Measurements from ENCODE around the gene RNPS1. TPM values are rescaled to one million over a fixed set of nuclear protein-coding genes. Genes with fewer than 3 reads are reported as not detected.

The RNPS1 gene
- total RNA-seq, 2 donors from 2014 or later = 94.5 to 157 TPM

DNA sequence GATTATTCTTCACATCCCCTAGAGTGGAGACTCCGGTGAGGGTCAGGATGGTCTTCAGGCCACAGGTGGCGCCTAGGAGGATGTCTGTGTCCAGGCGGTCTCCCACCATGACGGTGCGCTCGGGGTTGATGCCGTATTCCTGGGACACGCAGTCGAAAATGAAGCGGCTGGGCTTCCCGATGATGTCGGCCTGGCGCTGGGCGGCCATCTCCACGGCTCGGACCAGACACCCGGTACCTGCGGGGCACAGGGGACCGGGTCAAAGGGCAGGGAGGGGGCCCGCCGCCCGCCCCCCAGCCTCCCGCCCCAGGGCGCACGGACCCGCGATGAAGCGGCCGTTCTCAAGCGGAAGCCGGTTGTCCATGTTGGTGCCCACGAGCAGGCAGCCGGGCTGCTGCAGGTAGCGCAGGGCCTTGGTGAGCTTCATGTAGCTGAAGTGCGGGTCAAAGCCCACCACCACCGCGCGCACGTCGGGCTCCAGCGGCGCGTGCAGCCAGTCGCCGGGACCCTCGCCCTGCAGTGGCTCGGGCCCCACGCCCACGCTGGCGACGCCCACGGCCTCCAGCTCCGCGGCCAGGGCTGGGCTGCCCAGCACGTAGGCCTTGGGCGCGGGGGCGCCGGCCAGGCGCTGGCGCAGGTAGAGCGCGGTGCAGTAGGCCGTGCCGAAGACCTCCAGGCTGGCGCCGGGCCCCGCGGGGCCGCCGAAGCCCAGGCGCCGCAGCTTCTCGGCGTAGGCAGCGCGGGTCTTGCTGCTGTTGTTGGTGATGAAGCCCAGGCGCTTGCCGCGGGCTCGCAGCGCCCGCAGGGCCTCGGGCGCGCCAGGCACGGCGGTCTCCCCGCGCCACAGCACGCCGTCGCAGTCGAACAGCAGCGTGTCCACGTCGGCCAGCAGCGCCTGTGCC lies 53.9 kb downstream of the RNPS1 start:
- peak overlapping the region; percentile 83 for H3K4me3 ChIP-seq
- H3K27me3 ChIP-seq (replicated peaks; ENCODE audit: insufficient read depth) = no peaks in the 10 kb centered on the region
- H3K9me3 ChIP-seq = no peaks in the 10 kb centered on the region
- peaks cover under 1% of the 10 kb centered on the region for H3K36me3 ChIP-seq
- no peak for ATAC-seq (ENCODE audit: insufficient number of reproducible peaks, low FRiP score, low read depth)
- H3K27ac ChIP-seq = peak overlapping the region; percentile 63 to 76
- TF ChIP-seq, protein P1, sequence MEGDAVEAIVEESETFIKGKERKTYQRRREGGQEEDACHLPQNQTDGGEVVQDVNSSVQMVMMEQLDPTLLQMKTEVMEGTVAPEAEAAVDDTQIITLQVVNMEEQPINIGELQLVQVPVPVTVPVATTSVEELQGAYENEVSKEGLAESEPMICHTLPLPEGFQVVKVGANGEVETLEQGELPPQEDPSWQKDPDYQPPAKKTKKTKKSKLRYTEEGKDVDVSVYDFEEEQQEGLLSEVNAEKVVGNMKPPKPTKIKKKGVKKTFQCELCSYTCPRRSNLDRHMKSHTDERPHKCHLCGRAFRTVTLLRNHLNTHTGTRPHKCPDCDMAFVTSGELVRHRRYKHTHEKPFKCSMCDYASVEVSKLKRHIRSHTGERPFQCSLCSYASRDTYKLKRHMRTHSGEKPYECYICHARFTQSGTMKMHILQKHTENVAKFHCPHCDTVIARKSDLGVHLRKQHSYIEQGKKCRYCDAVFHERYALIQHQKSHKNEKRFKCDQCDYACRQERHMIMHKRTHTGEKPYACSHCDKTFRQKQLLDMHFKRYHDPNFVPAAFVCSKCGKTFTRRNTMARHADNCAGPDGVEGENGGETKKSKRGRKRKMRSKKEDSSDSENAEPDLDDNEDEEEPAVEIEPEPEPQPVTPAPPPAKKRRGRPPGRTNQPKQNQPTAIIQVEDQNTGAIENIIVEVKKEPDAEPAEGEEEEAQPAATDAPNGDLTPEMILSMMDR (IDR thresholded peaks at IDR 0.05) = no peak
- peaks cover 17 to 21% of the 10 kb centered on the region in 2 donors for H3K4me1 ChIP-seq (ENCODE audit: control insufficient read depth in 1 of 2, low read depth in 2 of 2)
- DNase-seq (ENCODE audit: low spot score) = no peak

DNA sequence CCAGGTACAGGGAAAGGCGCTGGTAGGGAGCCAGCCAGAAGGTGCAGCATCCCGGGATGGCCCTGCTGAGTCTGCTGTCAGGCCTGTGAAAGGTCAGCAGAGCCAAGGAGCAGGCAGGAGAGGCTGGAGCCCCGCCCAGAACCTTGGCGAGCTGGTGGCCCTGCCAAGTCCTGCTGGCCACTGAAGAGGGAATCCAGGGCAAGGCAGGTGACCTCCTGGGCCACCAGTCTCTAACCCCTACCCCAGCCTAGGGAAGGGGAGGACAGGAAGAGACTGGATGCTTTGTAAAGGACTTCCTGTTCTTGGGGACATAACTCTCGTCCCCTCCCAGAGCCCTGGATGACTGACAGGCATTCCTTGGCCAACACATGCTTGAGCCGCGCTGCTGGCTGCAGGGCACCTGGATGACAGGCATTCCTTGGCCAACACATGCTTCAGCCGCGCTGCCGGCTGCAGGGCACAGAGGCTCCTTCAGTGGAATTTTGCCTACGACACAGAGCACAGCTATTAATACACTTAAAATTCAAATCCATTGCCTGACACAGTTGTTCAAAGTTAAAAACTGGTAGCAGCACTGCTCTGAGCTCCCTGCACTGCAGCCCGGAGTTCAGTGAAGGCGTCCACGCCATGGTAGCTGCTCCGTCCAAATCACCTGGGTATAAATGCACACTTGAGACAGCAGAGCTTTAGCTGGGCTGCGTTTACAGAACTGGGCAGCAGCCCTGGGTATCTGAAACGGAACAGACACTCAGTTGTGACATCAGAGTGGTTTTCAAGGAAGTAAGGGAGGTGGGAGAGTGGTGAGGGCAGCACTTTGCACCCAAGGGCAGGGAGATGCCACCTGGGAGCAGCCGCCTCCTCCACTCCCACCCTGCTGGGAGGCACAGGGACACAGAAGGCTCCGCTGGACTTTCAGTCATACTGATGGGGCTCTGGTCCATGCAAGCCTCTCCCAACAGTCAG lies 55.3 kb downstream of the RNPS1 start:
- H3K4me3 ChIP-seq = peak overlapping the region; percentile 83
- TF ChIP-seq, protein P1 (IDR thresholded peaks at IDR 0.05) = no peak
- DNase-seq (ENCODE audit: low spot score) = no peak
- no peaks in the 10 kb centered on the region for H3K27me3 ChIP-seq (replicated peaks; ENCODE audit: insufficient read depth)
- H3K27ac ChIP-seq = peak overlapping the region in 1 of 2 donors; percentile 13
- ATAC-seq (ENCODE audit: insufficient number of reproducible peaks, low FRiP score, low read depth) = no peak
- peaks cover 17 to 21% of the 10 kb centered on the region in 2 donors for H3K4me1 ChIP-seq (ENCODE audit: control insufficient read depth in 1 of 2, low read depth in 2 of 2)
- H3K9me3 ChIP-seq = no peaks in the 10 kb centered on the region
- H3K36me3 ChIP-seq = peaks cover 14% of the 10 kb centered on the region

DNA sequence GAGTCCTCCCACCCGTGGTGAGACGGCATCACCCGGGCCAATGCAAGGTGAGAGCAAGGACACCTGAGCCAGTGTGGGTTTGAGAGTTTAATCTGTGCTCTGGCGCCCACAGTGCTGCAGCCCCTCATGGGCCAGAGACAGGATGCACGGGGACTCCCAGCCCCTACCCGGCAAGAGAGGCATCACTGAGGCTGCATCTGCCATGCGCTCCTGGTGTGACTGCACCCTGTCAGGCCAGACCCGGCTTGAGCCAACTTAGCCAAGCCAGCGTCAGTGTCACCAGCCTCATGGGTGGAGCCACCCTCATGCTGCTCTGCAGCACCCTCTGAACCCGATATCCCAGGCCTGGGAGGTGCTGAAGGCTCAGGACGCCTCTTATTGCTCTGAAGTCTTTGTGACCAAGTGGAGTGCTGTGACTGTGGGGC lies 56.0 kb downstream of the RNPS1 start:
- ATAC-seq (ENCODE audit: insufficient number of reproducible peaks, low FRiP score, low read depth) = no peak
- no peak overlapping the region for H3K27ac ChIP-seq

DNA sequence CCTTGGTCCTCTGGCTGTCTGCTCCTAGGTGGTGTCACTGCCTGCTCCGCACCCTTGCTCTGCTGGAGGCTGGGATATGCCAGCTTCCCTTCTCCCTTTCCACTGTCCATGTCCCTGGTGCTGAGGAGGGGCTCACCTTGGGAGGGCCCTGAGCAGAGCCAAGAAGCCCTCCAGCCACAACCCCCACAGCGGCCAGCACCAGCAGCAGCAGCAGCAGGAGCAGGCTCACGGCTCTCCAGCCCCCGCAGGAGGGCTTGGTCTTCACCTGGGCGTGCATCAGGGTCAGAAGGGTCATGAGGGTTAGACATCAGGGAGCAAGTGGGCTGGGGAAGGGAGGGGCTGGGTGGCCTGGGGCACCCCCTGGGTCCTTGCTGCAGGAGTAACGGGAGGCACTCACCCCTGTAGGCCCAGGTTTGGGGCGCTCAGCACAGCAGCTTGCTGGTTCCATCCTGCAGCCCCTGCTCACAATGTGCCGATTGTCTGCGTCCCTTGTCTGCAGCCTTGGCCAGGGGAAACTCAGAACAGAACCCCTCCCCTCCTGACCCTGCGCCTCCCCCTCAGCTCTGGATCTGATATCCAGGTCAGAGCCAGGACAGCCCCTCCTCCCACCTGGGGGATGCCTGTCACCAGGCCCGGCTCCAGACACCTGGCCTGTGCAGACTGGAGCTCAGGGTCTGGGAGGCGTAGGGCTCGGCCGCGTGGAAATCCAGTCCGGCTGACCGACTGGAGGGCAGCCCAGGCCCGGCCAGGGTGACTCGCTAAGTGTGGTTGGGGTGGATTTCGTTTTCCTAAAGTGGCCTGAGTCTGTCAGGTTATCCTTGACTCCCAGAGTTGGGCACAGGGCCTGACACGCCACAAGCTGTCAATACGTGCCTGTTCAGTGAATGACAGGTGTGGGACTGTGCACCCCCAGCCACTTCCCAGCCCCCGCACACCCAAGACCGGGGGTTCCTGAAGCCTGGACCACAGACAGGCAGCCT lies 57.2 kb downstream of the RNPS1 start, which contains the start of gene BRICD5:
Gene BRICD5 (minus strand): TSS at position 478 of the 980 bp plus-strand sequence. CDS start 30 bp downstream, at position 448.
- Histone ChIP-seq H3K9me3 (no peaks in the 10 kb centered on the region), H3K4me3 (no peak within 1 kb of the TSS), H3K4me1 (ENCODE audit: control insufficient read depth in 1 of 2, low read depth in 2 of 2) (peaks cover 23 to 34% of the 10 kb centered on the region in 2 donors), H3K27me3 (replicated peaks; ENCODE audit: insufficient read depth) (no peaks in the 10 kb centered on the region), H3K36me3 (peaks cover 18% of the 10 kb centered on the region), H3K27ac (no peak within 1 kb of the TSS)
- DNase-seq (ENCODE audit: low spot score) = no peak
- TF ChIP-seq, protein P1 (IDR thresholded peaks at IDR 0.05) = no peak
- no peak for ATAC-seq (ENCODE audit: insufficient number of reproducible peaks, low FRiP score, low read depth)

More for the DNA sequence above, 56.0 kb downstream of the RNPS1 start:
- H3K4me3 ChIP-seq = no peak overlapping the region
- DNase-seq (ENCODE audit: low spot score) = no peak
- H3K36me3 ChIP-seq = peaks cover 18% of the 10 kb centered on the region
- TF ChIP-seq, protein P1 (IDR thresholded peaks at IDR 0.05) = no peak
- no peaks in the 10 kb centered on the region for H3K9me3 ChIP-seq
- H3K27me3 ChIP-seq (replicated peaks; ENCODE audit: insufficient read depth) = no peaks in the 10 kb centered on the region
- H3K4me1 ChIP-seq (ENCODE audit: control insufficient read depth in 1 of 2, low read depth in 2 of 2) = peaks cover 17 to 22% of the 10 kb centered on the region in 2 donors
